SK-N-SH (cell line): ENCODE data around the gene RAB8A. TPM values are rescaled to one million over a fixed set of nuclear protein-coding genes. Genes with fewer than 3 reads are reported as not detected.

Source experiments
- CTCF ChIA-PET: fragments of 300-600, 350-600 bp; formaldehyde crosslinking; extraction: SDS; loops from one replicate; lab custom pipeline; 2021; lab: Yijun Ruan, JAX
- POLR2A ChIA-PET: fragments of 350-600 bp; sonication (Branson Sonifier 250); formaldehyde crosslinking; extraction: SDS; loops from one replicate; lab custom pipeline; 2020; ENCODE audit warnings: antibody characterized with exemption, inconsistent platforms; lab: Yijun Ruan, JAX
- DNase-seq: peaks from one replicate; pipeline ENCODE4 v3.0.0; 2012
- H2AFZ ChIP-seq: fragments of 200-600 bp; sonication (generic); 2 replicates; pipeline ENCODE4 v1.8.1; 2016; ENCODE audit warnings: antibody characterized with exemption, mild to moderate bottlenecking, low read depth
- H3F3A ChIP-seq: fragments of 200-600 bp; sonication (generic); replicated peaks from 2 replicates; pipeline ENCODE3; 2016; ENCODE audit warnings: antibody characterized with exemption, mild to moderate bottlenecking; ENCODE audit not compliant: insufficient read depth
- H3K27ac ChIP-seq, 2 experiments: fragments of 200-500 bp in 1 of 2; fragments of 200-600 bp in 1 of 2; sonication (Bioruptor generic) in 1 of 2; sonication (generic), shearing (Covaris generic) in 1 of 2; 2 replicates each; pipeline versions ENCODE4 v1.5.1 to v1.6.1; 2014 to 2016; ENCODE audit warnings: low read depth in 2 of 2, inconsistent platforms in 1 of 2, low read length in 1 of 2, mild to moderate bottlenecking in 1 of 2, mixed read lengths in 1 of 2
- H3K27me3 ChIP-seq: fragments of 200-600 bp; sonication (generic), shearing (Covaris generic); 2 replicates; pipeline ENCODE4 v1.6.1; 2016; ENCODE audit warnings: mixed run types; ENCODE audit not compliant: insufficient read depth
- H3K36me3 ChIP-seq, 2 experiments: fragments of 200-500 bp in 1 of 2; fragments of 200-600 bp in 1 of 2; sonication (Bioruptor generic) in 1 of 2; sonication (generic) in 1 of 2; replicated peaks in 1 of 2; 2 replicates each; pipeline versions ENCODE3 to v1.5.1; 2014 to 2016; ENCODE audit warnings: low read length in 1 of 2, mild to moderate bottlenecking in 1 of 2; ENCODE audit not compliant: insufficient read depth in 2 of 2, control insufficient read depth in 1 of 2
- H3K4me1 ChIP-seq, 2 experiments: fragments of 200-500 bp in 1 of 2; fragments of 200-600 bp in 1 of 2; sonication (Bioruptor generic) in 1 of 2; sonication (generic), shearing (Covaris generic) in 1 of 2; 2 replicates each; pipeline versions ENCODE4 v1.5.1 to v1.6.1; 2014 to 2016; ENCODE audit warnings: low read depth in 1 of 2, low read length in 1 of 2, mixed run types in 1 of 2; ENCODE audit not compliant: insufficient read depth in 2 of 2, control insufficient read depth in 1 of 2
- H3K4me2 ChIP-seq: fragments of 200-600 bp; sonication (generic), shearing (Covaris generic); 2 replicates; pipeline ENCODE4 v1.6.1; 2017; ENCODE audit warnings: mixed run types
- H3K4me3 ChIP-seq, 2 experiments: fragments of 200-500 bp in 1 of 2; fragments of 200-600 bp in 1 of 2; sonication (Bioruptor generic) in 1 of 2; sonication (generic), shearing (Covaris generic) in 1 of 2; 2 replicates each; pipeline versions ENCODE4 v1.5.1 to v1.8.1; 2014 to 2016; ENCODE audit warnings: low read depth in 2 of 2, inconsistent platforms in 1 of 2, low read length in 1 of 2, mild to moderate bottlenecking in 1 of 2, mixed read lengths in 1 of 2, moderate library complexity in 1 of 2
- H3K79me2 ChIP-seq: fragments of 200-600 bp; sonication (generic); 2 replicates; pipeline ENCODE4 v1.8.1; 2017; ENCODE audit warnings: mild to moderate bottlenecking; ENCODE audit not compliant: insufficient read depth
- H3K9ac ChIP-seq: fragments of 200-600 bp; sonication (generic); 2 replicates; pipeline ENCODE4 v1.6.1; 2017; ENCODE audit warnings: mixed run types
- H3K9me2 ChIP-seq: fragments of 200-600 bp; sonication (generic); 2 replicates; pipeline ENCODE4 v1.6.1; 2017; ENCODE audit warnings: mixed run types
- H3K9me3 ChIP-seq: fragments of 200-600 bp; sonication (generic); 2 replicates; pipeline ENCODE4 v1.6.1; 2017; ENCODE audit warnings: mixed run types, mild to moderate bottlenecking, moderate library complexity
- H4K20me1 ChIP-seq: fragments of 200-600 bp; sonication (generic); 2 replicates; pipeline ENCODE4 v1.6.1; 2017; ENCODE audit warnings: mild to moderate bottlenecking, mixed run types; ENCODE audit not compliant: insufficient read depth
- ELF1 ChIP-seq: IDR thresholded peaks from 2 replicates; pipeline ENCODE4 v1.4.0; 2012
- EZH2phosphoT487 ChIP-seq: fragments of 200-600 bp; sonication (generic); IDR thresholded peaks from 2 replicates; pipeline ENCODE4 v1.6.1; 2017; ENCODE audit warnings: low read depth, mixed run types, mild to moderate bottlenecking, antibody characterized with exemption, moderate library complexity, borderline replicate concordance
- FOSL2 ChIP-seq: IDR thresholded peaks from 2 replicates; pipeline ENCODE4 v1.4.0; 2012; ENCODE audit warnings: low read depth, mild to moderate bottlenecking, moderate library complexity, borderline replicate concordance
- FOXJ3 ChIP-seq: sonication (generic); formaldehyde crosslinking; IDR thresholded peaks from 2 replicates; pipeline ENCODE4 v1.5.1; 2020; ENCODE audit warnings: mild to moderate bottlenecking, missing genetic modification reagents
- GABPA ChIP-seq: IDR thresholded peaks from 2 replicates; pipeline ENCODE4 v1.4.0; 2012; ENCODE audit warnings: low read depth, mild to moderate bottlenecking
- GATA2 ChIP-seq: sonication (generic); formaldehyde crosslinking; IDR thresholded peaks from 2 replicates; pipeline ENCODE4 v1.5.0; 2020; ENCODE audit warnings: mild to moderate bottlenecking, missing genetic modification reagents
- MXI1 ChIP-seq: IDR thresholded peaks from 2 replicates; pipeline ENCODE4 v1.6.1; 2012; ENCODE audit warnings: mild to moderate bottlenecking, low read depth, low read length, improper control_type of control experiment
- NRF1 ChIP-seq: IDR thresholded peaks from 2 replicates; pipeline ENCODE4 v1.6.1; 2012; ENCODE audit warnings: low read depth, mild to moderate bottlenecking, low read length
- RFX5 ChIP-seq: IDR thresholded peaks from 2 replicates; pipeline ENCODE4 v1.6.1; 2012; ENCODE audit warnings: mild to moderate bottlenecking, improper control_type of control experiment, low read length
- SIN3A ChIP-seq: IDR thresholded peaks from 2 replicates; pipeline ENCODE4 v1.6.1; 2012; ENCODE audit warnings: low read depth, mild to moderate bottlenecking, low read length, moderate library complexity, borderline replicate concordance
- SMC3 ChIP-seq: IDR thresholded peaks from 2 replicates; pipeline ENCODE4 v1.6.1; 2012; ENCODE audit warnings: low read depth, low read length, improper control_type of control experiment
- TAF1 ChIP-seq: IDR thresholded peaks from 2 replicates; pipeline ENCODE4 v1.6.1; 2012; ENCODE audit warnings: low read depth, mild to moderate bottlenecking, low read length, moderate library complexity, borderline replicate concordance
- TEAD4 ChIP-seq: IDR thresholded peaks from 2 replicates; pipeline ENCODE4 v1.4.0; 2012; ENCODE audit warnings: mild to moderate bottlenecking, borderline replicate concordance; ENCODE audit not compliant: insufficient read depth
- USF1 ChIP-seq: IDR thresholded peaks from 2 replicates; pipeline ENCODE4 v1.4.0; 2012; ENCODE audit warnings: low read depth, borderline replicate concordance
- USF2 ChIP-seq: fragments of 150-350 bp; IDR thresholded peaks from 2 replicates; pipeline ENCODE4 v1.6.1; 2017; ENCODE audit warnings: antibody characterized with exemption, low read length, low read depth, borderline replicate concordance
- YY1 ChIP-seq: IDR thresholded peaks from 2 replicates; pipeline ENCODE4 v1.4.0; 2012; ENCODE audit warnings: low read depth, mild to moderate bottlenecking
- whole genome bisulfite sequencing: methylation state at CpG from one replicate; pipeline ENCODE4 v1.1.6; 2017; ENCODE audit warnings: low lambda C conversion rate; 5-methylcytosine and 5-hydroxymethylcytosine counted together
- polyA plus RNA-seq, 3 experiments: library from polyadenylated mRNA; depleted of rRNA; stranded (reverse); fragments of >200 nt; gene quantifications; 2 replicates each; pipeline ENCODE4 v1.2.3, GENCODE V29; 2012
- TF ChIP-seq, protein P1 (sequence below): IDR thresholded peaks from 2 replicates; pipeline ENCODE4 v1.4.0; 2012; ENCODE audit warnings: low read depth

RAB8A gene
- polyA plus RNA-seq, 1 of the 3 experiments (the other 2 are of a cell fraction): 55.2 TPM

DNA sequence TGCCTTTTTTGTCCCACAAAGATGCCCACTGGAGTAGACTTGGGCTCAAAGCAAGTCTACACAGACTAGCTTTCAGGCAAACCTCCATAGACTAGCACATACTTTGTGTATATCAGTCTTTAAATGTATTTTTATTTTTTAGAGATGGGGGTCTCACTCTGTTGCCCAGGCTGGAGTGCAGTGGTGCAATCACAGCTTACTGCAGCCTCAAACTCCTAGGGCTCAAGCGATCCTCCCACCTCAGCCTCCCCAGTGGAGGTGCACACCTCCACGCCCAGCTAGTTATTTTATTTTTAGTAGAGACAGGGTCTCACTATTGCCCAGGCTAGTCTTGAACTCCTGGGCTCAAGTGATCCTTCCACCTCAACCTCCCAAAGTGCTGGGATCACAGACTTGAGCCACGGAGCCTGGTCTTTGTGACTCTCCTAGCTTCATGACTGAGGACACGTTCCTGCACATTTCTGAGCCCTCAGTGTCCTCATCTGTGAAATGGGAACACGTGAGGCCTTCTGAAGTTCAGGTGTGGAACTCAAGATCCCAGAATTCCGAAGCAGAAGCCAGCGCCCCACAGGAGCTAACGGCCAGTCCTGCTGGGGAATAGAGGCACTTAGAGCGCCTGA lies 40.5 kb upstream of the RAB8A start:
- ChIA-PET POLR2A (no interaction called here), CTCF (interaction anchor here (1.4 to 7.7 kb wide), 3 partner anchors 9 to 111 kb away, joined by 3 to 90 read pairs (median 12); no protein-coding TSS in a partner anchor)
- no peaks in the 10 kb centered on the region for H3K79me2 ChIP-seq
- H2AFZ ChIP-seq: no peak overlapping the region
- no peaks in the 10 kb centered on the region for H4K20me1 ChIP-seq
- H3K4me2 ChIP-seq: no peak overlapping the region
- WGBS: 84% methylated on average over 5 of the region's 9 CpGs
- H3K27me3 ChIP-seq: no peaks in the 10 kb centered on the region
- TF ChIP-seq EZH2phosphoT487: no peak
- TF ChIP-seq, protein P1, sequence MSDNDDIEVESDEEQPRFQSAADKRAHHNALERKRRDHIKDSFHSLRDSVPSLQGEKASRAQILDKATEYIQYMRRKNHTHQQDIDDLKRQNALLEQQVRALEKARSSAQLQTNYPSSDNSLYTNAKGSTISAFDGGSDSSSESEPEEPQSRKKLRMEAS: no peak
- TF ChIP-seq TAF1: no peak
- no peak for TF ChIP-seq GATA2 (CRISPR knock-in tag)
- no peak overlapping the region for H3K27ac ChIP-seq
- H3K4me1 ChIP-seq: no peaks in the 10 kb centered on the region; a peak in 2 of 4 replicates
- no peak overlapping the region for H3K4me3 ChIP-seq
- no peaks in the 10 kb centered on the region for H3K9me2 ChIP-seq
- no peak for DNase-seq
- no peaks in the 10 kb centered on the region for H3K36me3 ChIP-seq
- no peaks in the 10 kb centered on the region for H3K9me3 ChIP-seq
- H3K9ac ChIP-seq: no peak overlapping the region
- H3F3A ChIP-seq: peaks cover 21% of the 10 kb centered on the region

GRCh38 chr19:16073481-16073880 lies 38.2 kb upstream of the RAB8A start:
- H3K9ac ChIP-seq: no peak overlapping the region
- no peaks in the 10 kb centered on the region for H3K9me2 ChIP-seq
- POLR2A ChIA-PET: no interaction called here
- H3K79me2 ChIP-seq: peaks cover 16% of the 10 kb centered on the region
- H3F3A ChIP-seq: peaks cover 34% of the 10 kb centered on the region
- H3K4me2 ChIP-seq: no peak overlapping the region
- no peaks in the 10 kb centered on the region for H3K27me3 ChIP-seq
- no peaks in the 10 kb centered on the region for H4K20me1 ChIP-seq
- 92% methylated on average over 6 of the region's 7 CpGs for WGBS
- H2AFZ ChIP-seq: no peak overlapping the region
- TF ChIP-seq USF1 (no peak), MXI1 (no peak), SMC3 (no peak), NRF1 (no peak), GATA2 (CRISPR knock-in tag) (no peak), FOXJ3 (CRISPR knock-in tag) (no peak)
- CTCF ChIA-PET: interaction anchor here (0.6 to 7.7 kb wide), 4 partner anchors 12 to 76 kb away, joined by 3 to 90 read pairs (median 20); no protein-coding TSS in a partner anchor
- peaks cover 0 to 7% of the 10 kb centered on the region in 2 experiments; a peak in 2 of 4 replicates for H3K4me1 ChIP-seq
- H3K4me3 ChIP-seq: no peak overlapping the region
- H3K9me3 ChIP-seq: no peaks in the 10 kb centered on the region
- no peak overlapping the region for H3K27ac ChIP-seq
- H3K36me3 ChIP-seq: peaks cover 0 to 10% of the 10 kb centered on the region in 2 experiments
- no peak for DNase-seq

DNA sequence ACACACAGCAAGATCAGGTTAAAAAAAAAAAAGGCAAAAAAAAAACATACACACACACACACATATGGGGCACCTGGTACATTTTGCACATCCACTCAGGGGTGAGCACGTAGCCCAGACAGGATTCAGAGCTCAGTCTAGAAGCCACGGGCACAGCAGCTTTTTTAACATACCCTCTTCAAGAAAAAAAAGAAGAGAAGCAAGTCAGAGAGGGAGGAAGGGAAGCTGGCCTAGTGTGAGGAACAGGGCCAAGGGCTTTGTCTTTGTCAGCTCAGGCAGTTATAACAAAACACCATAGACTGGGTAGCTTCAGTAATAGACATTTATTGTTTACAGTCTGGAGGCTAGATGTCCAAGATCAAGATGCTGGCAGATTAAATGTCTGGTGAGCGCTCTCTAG lies 37.7 kb upstream of the RAB8A start:
- 59% methylated on average over 3 of the region's 3 CpGs for WGBS
- no peak overlapping the region for H3K4me3 ChIP-seq
- no peak overlapping the region for H3K9ac ChIP-seq
- peaks cover 0 to 10% of the 10 kb centered on the region in 2 experiments for H3K36me3 ChIP-seq
- H3F3A ChIP-seq: peaks cover 35% of the 10 kb centered on the region
- H3K9me3 ChIP-seq: no peaks in the 10 kb centered on the region
- no peak for DNase-seq
- ChIA-PET CTCF (interaction anchor here (0.6 to 7.7 kb wide), 5 partner anchors 12 to 81 kb away, joined by 3 to 90 read pairs (median 3); no protein-coding TSS in a partner anchor), POLR2A (no interaction called here)
- H3K4me1 ChIP-seq: peaks cover 0 to 8% of the 10 kb centered on the region in 2 experiments; a peak in 3 of 4 replicates
- H2AFZ ChIP-seq: no peak overlapping the region
- peaks cover 17% of the 10 kb centered on the region for H3K79me2 ChIP-seq
- no peaks in the 10 kb centered on the region for H4K20me1 ChIP-seq
- H3K27ac ChIP-seq: no peak overlapping the region
- H3K27me3 ChIP-seq: no peaks in the 10 kb centered on the region
- H3K4me2 ChIP-seq: no peak overlapping the region
- no peaks in the 10 kb centered on the region for H3K9me2 ChIP-seq
- TF ChIP-seq USF2 (no peak), NRF1 (no peak), MXI1 (no peak), SIN3A (no peak), USF1 (no peak), RFX5 (no peak), TEAD4 (no peak), YY1 (no peak), GABPA (no peak), SMC3 (no peak), ELF1 (no peak), FOSL2 (no peak)
